Parathyroid adenoma (tissue), 2 donors: ENCODE results near the gene TASP1.

ENCODE experiments used
- H2AFZ ChIP-seq: fragments of 300-600 bp; sonication (generic); one replicate; pipeline ENCODE4 v1.7.0; 2017; ENCODE audit warnings: antibody characterized with exemption, mild to moderate bottlenecking
- H3K27ac ChIP-seq: fragments of 300-600 bp; sonication (generic); one replicate; pipeline ENCODE4 v1.7.0; 2017
- H3K27me3 ChIP-seq: fragments of 300-600 bp; sonication (generic); one replicate; pipeline ENCODE4 v1.7.0; 2017; ENCODE audit warnings: low read length; ENCODE audit not compliant: control insufficient read depth, insufficient read depth
- H3K36me3 ChIP-seq: fragments of 300-600 bp; sonication (generic); one replicate; pipeline ENCODE4 v1.7.0; 2017; ENCODE audit warnings: low read length; ENCODE audit not compliant: control insufficient read depth, insufficient read depth
- H3K4me1 ChIP-seq: fragments of 300-600 bp; sonication (generic); one replicate; pipeline ENCODE4 v1.7.0; 2017; ENCODE audit warnings: control low read depth
- H3K4me2 ChIP-seq: fragments of 300-600 bp; sonication (generic); one replicate; pipeline ENCODE4 v1.7.0; 2017; ENCODE audit warnings: low read length
- H3K4me3 ChIP-seq: fragments of 300-600 bp; sonication (generic); one replicate; pipeline ENCODE4 v1.7.0; 2017; ENCODE audit warnings: low read depth, low read length
- H3K79me2 ChIP-seq: fragments of 300-600 bp; sonication (generic); one replicate; pipeline ENCODE4 v1.7.0; 2017; ENCODE audit warnings: control low read depth
- H3K9ac ChIP-seq: fragments of 300-600 bp; sonication (generic); one replicate; pipeline ENCODE4 v1.7.0; 2017; ENCODE audit warnings: mild to moderate bottlenecking
- H3K9me3 ChIP-seq: fragments of 300-600 bp; sonication (generic); one replicate; pipeline ENCODE4 v1.7.0; 2017; ENCODE audit warnings: low read length; ENCODE audit not compliant: control insufficient read depth
- TF ChIP-seq, protein P1 (sequence below): fragments of 300-600 bp; sonication (generic); IDR thresholded peaks from one replicate; pipeline ENCODE4 v1.7.0; 2017; ENCODE audit warnings: antibody characterized with exemption, mild to moderate bottlenecking
- donor health status: primary hyperparathyroidism.

Gene TASP1

DNA sequence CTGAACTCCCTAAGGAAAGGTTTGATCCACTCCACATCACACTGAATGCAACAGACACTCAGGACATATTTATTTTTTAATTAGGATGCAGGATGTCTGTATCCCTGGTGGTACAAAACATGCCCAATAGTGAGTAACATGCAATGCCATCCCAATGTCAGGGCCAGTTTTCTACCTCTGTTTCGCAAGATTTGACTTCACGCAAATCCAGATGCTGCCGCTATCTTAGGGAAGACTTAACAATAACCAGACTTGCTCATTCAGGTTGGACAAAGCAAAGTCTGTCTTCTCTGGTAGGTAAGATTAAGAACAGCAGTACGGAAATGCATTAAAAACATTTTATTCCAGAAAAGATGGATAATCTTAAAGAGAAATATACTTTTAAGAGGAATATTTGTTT lies 103.1 kb downstream of the TASP1 start:
- Histone ChIP-seq H3K9me3 (no peaks in the 10 kb centered on the region), H3K9ac (no peak overlapping the region), H3K4me1 (no peaks in the 10 kb centered on the region), H3K27ac (no peak overlapping the region), H3K4me2 (no peak overlapping the region), H3K4me3 (no peak overlapping the region), H3K27me3 (no peaks in the 10 kb centered on the region), H3K79me2 (no peaks in the 10 kb centered on the region), H3K36me3 (no peaks in the 10 kb centered on the region), H2AFZ (no peak overlapping the region)
- TF ChIP-seq, protein P1, sequence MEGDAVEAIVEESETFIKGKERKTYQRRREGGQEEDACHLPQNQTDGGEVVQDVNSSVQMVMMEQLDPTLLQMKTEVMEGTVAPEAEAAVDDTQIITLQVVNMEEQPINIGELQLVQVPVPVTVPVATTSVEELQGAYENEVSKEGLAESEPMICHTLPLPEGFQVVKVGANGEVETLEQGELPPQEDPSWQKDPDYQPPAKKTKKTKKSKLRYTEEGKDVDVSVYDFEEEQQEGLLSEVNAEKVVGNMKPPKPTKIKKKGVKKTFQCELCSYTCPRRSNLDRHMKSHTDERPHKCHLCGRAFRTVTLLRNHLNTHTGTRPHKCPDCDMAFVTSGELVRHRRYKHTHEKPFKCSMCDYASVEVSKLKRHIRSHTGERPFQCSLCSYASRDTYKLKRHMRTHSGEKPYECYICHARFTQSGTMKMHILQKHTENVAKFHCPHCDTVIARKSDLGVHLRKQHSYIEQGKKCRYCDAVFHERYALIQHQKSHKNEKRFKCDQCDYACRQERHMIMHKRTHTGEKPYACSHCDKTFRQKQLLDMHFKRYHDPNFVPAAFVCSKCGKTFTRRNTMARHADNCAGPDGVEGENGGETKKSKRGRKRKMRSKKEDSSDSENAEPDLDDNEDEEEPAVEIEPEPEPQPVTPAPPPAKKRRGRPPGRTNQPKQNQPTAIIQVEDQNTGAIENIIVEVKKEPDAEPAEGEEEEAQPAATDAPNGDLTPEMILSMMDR, result no peak

GRCh38 chr20:13533946-13534345 lies 104.8 kb downstream of the TASP1 start:
- TF ChIP-seq, protein P1, result no peak
- no peak overlapping the region for H2AFZ ChIP-seq
- no peaks in the 10 kb centered on the region for H3K9me3 ChIP-seq
- H3K4me1 ChIP-seq, result no peaks in the 10 kb centered on the region
- no peak overlapping the region for H3K9ac ChIP-seq
- H3K79me2 ChIP-seq, result no peaks in the 10 kb centered on the region
- no peaks in the 10 kb centered on the region for H3K36me3 ChIP-seq
- H3K27ac ChIP-seq, result no peak overlapping the region
- no peaks in the 10 kb centered on the region for H3K27me3 ChIP-seq
- no peak overlapping the region for H3K4me2 ChIP-seq
- H3K4me3 ChIP-seq, result no peak overlapping the region

- Histone ChIP-seq H3K9me3 (no peaks in the 10 kb centered on the region), H3K4me3 (no peak overlapping the region), H3K79me2 (no peaks in the 10 kb centered on the region), H3K27me3 (no peaks in the 10 kb centered on the region), H3K27ac (no peak overlapping the region), H2AFZ (no peak overlapping the region), H3K4me2 (no peak overlapping the region), H3K4me1 (no peaks in the 10 kb centered on the region), H3K36me3 (no peaks in the 10 kb centered on the region), H3K9ac (no peak overlapping the region)
- TF ChIP-seq, protein P1, result no peak
Observed at GRCh38 chr20:13530146-13530545, 108.6 kb downstream of the TASP1 start.

GRCh38 chr20:13526551-13526950 lies 112.2 kb downstream of the TASP1 start:
- Histone ChIP-seq H3K4me3 (no peak overlapping the region), H3K36me3 (no peaks in the 10 kb centered on the region), H3K27me3 (no peaks in the 10 kb centered on the region), H3K79me2 (no peaks in the 10 kb centered on the region), H3K9me3 (no peaks in the 10 kb centered on the region), H3K4me2 (no peak overlapping the region), H3K4me1 (no peaks in the 10 kb centered on the region), H3K27ac (no peak overlapping the region), H3K9ac (no peak overlapping the region), H2AFZ (no peak overlapping the region)
- TF ChIP-seq, protein P1, result no peak

GRCh38 chr20:13525225-13525940 lies 113.3 kb downstream of the TASP1 start:
- Histone ChIP-seq H3K27me3 (no peaks in the 10 kb centered on the region), H3K4me2 (no peak overlapping the region), H3K4me3 (no peak overlapping the region), H3K36me3 (no peaks in the 10 kb centered on the region), H2AFZ (no peak overlapping the region), H3K27ac (no peak overlapping the region), H3K79me2 (no peaks in the 10 kb centered on the region), H3K9ac (no peak overlapping the region), H3K9me3 (no peaks in the 10 kb centered on the region), H3K4me1 (no peaks in the 10 kb centered on the region)
- TF ChIP-seq, protein P1, result no peak
